IPS DF 4.7 (cell line): Measurements from ENCODE around the gene BCAM.

Source experiments
- DNase-seq: peaks from one replicate; pipeline ENCODE4 v3.0.0-alpha.2; 2013; ENCODE audit warnings: low spot score; ENCODE audit errors: extremely low read depth

BCAM gene

DNA sequence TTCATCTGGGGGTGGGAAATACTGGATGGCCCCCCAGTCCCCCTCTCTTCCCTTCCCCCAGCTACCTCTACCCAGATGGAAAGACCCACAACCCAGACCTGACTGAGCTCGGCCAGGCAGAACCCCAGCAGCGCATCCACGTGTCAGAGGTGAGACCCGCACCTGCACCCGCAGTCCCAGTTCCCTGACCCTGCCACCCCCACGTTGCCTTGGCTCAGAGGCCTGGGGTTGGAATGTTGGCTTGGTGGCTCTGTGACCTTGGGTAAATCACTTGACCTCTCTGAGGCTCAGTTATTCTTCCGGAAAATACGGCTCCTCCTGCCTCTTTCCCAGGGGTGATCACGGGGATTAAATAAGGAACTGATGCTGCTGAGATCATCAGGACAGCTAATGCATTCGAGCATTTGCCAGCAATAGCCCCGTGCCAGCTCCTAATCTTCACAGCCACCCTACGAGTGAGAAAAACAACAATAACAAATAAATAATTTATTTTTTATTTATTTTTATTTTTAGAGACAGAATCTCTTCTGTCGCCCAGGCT, 18.9 kb upstream of the BCAM start:
- DNase-seq, result no peak

DNA sequence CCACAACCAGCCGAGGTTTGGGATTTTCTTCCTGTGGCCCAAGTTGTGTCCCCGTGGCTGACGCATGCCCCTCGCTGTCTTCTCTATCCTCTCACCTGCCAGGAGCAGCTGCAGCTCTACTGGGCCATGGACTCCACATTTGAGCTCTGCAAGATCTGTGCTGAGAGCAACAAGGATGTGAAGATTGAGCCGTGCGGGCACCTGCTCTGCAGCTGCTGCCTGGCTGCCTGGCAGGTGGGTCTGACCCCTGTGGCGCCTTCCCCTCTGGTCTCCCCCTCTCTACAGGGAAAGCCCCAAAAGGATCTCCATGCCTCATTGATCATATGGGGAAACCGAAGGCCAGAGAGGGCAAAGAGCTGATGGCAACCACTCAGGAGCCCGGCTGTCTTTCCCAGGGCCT, 16.6 kb upstream of the BCAM start:
- DNase-seq, result no peak

DNA sequence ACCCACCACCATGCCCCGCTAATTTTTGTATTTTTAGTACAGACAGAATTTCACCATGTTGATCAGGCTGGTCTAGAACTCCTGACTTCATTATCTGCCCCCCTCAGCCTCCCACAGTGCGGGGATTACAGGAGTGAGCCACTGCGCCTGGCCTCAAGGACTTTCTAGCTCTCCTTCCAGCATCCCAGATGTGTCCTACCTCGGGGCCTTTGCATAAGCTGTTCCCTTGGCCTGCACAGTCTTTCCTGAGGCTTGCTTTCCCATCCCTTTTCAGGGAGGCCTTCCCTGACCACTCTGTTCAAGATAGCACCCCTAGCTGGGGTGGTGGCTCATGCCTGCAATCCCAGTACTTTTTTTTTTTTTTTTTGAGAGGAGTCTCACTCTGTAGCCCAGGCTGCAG, 14.3 kb upstream of the BCAM start:
- no peak for DNase-seq

DNA sequence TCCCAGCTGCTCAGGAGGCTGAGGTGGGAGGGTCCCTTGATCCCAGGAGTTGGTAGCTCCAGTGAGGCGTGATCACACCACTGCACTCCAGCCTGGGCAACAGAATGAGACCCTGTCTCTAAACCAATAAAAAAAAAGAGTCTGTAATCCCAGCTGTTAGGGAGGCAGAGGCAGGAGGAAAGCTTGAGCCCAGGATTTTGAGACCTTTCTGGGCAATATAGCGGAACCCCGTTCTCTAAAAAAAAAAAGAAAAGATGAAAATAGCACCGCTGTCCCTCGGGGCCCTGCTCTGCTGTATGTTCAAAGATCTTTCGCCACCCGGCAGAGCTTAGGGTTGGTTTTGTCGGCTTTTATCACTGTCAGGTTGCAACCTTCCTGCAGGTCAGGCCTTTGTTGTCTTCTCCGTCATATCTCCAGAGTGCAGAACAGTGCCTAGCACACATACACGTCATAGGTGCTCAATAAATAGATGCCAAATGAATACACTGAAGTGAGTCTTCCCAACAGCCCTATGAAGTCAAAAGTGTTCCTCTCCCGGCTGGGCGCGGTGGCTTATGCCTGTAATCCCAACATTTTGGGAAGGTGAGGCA, 13.4 kb upstream of the BCAM start:
- no peak for DNase-seq

DNA sequence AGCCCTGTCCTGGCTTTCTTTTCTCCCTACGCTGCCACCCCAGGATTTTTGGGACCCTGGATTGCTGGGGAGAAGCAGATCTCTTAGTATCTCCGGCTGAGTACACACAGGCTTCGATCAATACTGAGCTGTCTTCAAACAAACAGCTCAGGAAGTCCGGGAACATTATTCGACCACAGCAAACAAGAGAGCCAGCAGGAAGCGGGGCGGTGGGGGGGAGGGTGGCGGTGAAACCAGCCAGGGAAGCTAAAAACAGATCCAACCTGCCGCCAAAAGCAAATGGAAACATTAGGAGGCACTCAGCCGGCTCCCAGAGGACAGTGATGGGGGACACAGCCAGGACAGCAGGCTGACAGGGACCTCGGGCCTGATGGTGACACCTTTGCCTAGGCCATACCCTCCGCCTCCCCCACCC, 12.2 kb upstream of the BCAM start:
- no peak for DNase-seq

DNA sequence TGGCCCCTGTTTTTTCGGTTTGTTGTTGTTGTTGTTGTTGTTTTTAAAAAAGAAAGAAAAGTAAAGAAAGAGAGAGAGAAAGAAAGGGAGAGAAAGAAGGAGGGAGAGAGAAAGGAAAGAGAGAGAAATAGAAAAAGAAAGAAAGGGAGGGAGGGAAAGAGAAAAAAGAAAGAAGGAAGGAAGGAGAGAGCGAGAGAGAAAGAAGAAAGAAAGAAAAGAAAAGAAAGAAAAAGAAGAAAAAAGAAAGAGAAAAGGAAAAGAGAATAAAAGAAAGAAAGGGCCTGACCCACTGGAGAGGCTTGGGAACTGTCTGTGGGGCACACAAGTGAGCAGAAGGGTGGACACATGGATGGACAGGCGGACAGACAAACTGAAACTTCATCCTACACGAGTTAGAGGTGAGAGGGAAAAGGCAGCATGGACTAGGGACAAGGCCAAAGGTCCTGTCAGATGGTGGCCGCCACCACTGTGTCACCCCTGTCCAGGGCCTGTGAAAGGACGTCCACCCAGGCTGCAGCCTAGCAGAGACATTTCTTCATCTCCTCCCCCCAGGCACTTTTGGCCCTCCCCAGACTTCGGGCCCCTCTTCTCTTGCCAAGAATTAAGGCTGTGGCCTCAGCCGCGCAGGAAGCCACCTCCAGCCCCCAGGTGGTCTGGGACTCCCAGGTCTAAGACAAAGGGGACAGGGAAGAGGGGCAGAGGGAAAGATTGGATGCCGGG, 9.1 kb upstream of the BCAM start:
- DNase-seq, result no peak

DNA sequence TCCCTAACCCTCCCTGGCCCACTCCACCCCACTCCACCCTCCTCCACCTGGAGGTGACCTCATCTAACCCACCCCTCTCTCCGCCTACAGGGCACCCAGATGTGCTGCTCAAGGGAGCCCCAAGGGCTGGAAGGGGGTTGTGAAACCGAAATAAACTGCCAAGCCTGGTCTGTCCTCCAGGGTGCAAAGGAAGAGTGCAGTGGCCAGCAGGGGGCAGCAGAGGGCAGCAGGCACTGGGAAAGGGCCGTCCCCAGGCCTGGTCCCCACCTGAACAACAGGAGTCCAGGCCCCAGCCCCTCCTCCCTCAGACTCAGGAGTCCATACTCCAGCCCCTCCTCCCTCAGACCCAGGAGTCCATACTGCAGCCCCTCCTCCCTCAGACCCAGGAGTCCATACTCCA, 8.4 kb upstream of the BCAM start:
- no peak for DNase-seq

DNA sequence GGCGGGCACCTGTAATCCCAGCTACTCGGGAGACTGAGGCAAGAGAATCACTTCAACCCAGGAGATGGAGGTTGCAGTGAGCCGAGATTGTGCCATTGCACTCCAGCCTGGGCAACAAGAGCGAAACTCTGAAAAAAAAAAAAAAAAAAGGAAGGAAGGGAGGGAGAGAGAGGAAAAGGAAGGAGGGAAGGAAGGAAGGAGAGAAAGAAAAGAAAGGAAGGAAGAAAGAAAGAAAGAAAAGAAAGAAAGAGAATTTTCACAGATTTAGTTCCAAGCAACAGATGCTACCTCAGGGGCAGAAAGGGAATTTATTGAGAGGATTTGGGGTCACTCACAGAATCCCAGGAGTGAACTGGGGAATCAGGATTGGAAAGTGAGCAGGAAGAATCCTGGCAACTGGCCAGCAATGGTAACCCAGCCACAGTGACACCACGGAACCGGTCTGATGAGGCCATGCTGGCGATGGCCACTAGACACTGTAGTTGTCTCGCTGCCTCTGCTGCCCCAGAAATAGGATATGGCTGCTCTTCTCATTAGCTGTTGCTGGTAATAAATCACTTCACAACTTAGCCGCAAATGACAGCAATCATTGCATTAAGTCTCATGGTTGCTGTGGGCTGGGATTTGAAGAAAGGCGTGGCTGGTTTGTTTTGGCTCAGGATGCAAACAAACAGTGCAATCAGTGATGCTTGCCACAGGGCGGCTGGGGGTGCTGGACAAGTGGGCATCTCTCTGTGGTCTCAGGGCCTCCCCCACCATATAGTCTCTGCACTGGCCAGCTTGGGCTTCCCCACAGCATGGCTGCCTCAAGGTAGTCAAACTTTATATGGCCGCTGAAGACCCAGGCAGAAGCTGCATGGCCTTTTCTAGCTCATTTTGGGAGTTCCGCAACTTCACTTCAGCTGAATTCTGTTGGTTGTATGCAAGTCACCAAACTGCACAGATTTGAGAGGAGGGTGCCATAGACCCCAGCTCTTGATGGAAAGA, 5.2 kb upstream of the BCAM start:
- DNase-seq, result no peak

DNA sequence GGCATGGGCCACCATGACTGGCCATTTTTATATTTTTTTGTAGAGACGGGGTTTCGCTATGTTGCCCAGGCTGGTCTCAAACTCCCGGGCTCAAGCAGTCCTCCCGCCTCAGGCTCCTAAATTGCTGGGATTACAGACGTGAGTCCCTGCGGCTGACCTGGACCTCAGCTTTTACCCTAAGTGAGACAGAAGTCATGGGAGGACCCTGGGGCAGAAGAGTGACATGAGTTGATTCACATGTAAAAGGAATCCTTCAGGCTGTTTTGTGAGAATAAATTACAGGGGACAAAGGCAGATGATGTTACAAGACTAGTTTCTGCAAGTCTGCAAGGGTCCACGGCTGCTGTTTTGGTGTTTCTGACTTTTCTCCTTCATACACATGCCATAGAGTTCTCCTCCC, 2.6 kb upstream of the BCAM start:
- DNase-seq, result no peak

DNA sequence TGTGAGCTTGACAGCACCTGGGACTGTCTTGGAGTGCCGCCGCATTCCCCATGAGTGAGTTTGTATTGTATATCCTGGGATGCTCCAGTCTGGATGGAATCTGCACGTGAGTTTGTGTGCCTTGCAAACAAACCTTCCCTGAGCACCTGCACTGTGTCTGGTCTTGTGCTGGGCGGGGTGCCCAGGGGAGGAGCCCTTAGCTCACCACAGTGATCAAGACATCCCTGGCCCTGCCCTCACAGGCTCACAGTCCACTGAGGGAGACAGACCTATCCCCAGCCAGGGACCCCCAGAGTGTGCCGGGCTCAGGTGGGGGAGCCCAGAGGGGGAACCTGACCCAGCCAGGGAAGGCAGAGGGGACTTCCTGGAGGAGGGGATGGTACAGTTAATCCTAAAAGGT, 1.7 kb upstream of the BCAM start:
- no peak for DNase-seq

DNA sequence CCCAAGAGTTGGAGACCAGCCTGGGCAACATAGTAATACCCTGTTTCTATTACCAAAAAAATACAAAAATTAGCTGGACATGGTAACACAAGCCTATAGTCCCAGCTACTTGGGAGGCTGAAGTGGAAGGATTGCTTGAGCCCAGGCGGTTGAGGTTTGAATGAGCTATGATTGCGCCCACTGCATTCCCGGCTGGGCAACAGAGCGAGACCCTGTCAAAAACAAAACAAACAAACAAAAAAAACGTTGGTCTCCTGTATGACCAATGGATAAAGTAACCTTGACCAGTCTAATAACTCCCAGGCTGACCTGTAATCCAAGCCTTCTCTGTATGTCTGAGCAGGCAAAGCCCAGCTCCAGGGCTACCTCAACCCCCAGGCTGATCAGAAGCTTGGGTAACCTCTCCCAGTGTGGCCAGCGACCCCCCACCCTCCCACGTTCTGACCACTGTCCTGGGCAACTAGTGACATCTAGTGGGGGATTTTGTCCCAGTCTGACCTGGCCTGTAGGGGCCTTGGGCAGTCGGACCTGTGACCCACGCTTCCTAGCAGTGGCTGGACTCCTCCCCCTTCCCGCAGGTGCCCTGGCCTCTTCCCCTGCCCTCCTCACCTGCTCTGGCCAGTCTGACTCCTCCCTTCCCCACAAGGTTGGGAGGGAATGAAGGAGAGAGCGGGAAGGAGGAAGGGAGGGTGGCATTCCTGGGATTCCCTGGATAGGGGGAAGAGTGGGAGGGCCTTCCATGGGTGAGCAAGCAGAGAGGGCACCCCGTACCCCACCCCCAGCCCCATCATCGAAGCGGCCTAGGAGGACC, 1.0 kb upstream of the BCAM start:
- peak; percentile 90 for DNase-seq

DNA sequence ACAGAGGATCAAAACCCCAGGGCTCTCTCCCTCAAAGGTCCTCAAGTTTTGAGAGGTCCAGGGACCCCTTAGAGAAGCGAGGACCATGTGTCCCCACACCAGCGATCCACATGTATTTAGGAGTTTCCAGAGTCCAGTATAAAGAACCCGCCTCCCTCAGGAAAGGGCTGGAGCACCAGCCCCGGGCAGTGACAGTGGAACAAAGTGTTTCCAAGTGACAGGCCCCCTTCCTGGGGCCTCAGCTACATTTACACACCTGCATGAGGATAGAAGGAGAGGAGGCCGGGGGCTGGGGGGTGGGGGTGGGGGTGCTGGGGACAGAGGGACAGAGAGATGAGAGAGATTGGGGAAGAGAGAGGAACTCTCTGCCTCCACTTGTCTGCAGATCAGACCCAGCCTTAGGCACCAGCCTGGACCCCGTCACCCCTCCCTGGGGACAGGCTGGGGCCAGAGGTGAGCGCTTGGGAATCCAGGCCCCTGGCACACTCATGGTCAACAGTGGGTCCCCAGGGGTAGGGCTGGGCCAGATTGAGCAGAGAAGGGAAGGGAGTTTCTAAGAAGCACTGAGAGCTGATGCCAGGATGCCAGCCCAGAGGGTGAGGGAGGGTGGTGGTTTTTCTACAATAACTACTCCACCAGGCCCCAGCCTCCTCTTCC, 802 bp downstream of the BCAM start:
- DNase-seq, result no peak

DNA sequence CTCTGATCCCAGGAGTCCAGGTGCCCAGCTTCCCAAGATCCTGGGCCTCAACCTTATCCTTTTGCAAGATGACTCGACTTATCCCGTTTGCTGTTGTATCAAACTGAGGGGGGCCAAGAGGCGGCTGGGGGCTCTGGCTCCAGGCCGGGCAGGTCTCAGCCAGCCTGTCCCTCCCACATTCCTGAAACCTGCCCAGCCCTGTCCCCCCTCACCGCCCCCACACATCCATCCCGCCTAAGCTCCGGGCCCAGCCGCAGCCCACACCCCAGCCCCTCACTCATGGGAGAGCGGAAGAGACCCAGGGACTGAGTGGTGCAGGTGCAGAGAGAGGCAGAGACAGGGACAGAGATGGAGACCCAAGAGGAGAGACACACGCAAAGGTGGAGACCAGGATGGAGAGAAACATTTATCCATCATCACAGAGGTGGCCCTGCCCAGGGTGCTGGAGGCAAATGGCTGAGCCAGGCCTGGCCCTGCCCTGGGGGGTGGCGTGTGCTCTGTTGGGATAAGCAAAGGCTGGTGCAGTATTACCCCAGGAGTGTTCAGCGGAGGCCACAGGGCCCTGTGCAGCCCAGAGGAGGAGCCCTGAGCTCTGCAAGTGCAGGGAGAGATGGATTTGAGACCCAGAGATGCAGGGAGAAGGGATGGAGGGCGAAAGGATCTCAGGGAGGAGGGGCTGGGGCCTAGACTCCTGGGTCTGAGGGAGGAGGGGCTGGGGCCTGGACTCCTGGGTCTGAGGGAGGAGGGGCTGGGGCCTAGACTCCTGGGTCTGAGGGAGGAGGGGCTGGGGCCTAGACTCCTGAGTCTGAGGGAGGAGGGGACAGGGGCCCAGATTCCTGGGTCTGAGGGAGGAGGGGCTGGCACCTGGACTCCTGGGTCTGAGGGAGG, 1.6 kb downstream of the BCAM start:
- DNase-seq, result no peak

DNA sequence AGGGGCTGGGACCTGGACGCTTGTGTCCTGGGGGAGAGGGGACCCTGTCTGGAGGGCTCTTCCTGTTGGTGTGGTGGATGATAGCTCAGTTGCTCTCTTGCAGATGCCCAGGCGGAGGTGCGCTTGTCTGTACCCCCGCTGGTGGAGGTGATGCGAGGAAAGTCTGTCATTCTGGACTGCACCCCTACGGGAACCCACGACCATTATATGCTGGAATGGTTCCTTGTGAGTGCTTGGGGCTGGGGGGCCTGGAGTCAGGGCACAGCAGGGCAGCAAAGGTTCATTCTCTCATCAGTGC, 2.2 kb downstream of the BCAM start:
- DNase-seq, result no peak

DNA sequence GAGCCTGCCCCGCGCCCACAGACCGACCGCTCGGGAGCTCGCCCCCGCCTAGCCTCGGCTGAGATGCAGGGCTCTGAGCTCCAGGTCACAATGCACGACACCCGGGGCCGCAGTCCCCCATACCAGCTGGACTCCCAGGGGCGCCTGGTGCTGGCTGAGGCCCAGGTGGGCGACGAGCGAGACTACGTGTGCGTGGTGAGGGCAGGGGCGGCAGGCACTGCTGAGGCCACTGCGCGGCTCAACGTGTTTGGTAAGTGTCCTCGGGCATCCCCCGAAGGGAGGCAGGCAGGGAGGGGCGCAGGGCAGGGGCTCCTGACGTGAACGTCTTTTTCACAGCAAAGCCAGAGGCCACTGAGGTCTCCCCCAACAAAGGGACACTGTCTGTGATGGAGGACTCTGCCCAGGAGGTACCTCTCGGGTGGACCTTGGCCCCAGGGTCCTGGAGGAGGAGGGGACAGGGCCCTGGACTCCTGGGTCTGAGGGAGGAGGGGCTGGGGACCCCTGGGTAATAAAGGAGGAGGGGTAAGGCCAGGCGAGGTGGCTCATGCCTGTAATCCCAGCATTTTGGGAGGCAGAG, 3.3 kb downstream of the BCAM start:
- DNase-seq, result no peak

DNA sequence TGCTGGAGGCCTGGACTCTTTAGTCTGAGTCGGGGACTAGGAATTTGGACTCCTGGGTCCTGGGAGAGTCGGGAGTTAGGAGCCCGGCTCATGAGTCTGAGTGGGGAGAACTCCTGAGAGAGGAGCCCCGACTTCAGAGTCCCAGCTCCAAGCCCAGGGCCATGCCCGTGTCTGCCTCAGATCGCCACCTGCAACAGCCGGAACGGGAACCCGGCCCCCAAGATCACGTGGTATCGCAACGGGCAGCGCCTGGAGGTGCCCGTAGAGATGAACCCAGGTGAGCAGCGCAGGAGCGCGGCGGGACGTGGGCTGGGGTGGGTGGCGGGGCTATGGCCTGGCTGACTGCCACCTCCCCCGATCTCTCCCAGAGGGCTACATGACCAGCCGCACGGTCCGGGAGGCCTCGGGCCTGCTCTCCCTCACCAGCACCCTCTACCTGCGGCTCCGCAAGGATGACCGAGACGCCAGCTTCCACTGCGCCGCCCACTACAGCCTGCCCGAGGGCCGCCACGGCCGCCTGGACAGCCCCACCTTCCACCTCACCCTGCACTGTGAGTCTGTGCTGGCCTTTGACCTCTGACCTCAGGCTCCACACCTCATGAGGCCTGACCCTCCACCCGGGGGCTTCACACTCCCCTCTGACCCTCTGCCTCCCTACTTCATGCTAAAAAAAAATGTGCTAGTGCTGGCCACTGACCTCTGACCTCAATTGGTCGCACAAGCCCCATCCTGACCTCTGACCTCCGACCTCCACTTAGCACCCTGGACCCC, 4.4 kb downstream of the BCAM start:
- no peak for DNase-seq

DNA sequence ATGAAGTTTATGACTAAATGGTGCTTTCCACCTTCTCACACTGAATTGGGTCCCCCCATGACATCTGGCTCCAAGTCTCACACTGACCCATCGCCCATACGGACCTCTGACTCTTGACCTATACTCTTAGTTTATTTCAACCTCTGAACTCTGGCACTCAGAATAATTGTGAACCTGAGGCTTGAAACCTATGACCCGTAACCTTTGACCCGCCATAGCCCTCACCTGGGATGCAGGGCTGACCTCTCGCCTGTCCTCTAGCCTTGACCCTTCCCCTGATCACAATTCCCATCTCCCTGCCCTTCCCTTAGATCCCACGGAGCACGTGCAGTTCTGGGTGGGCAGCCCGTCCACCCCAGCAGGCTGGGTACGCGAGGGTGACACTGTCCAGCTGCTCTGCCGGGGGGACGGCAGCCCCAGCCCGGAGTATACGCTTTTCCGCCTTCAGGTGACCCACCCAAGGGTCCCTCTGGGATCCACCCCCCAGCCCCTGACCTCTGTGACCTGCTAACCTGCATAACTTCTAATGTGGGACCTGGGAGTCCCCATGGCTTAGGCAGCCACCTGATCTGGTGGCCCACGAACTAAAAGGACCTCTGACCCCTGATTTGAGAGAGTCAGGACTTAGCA, 5.1 kb downstream of the BCAM start:
- no peak for DNase-seq

DNA sequence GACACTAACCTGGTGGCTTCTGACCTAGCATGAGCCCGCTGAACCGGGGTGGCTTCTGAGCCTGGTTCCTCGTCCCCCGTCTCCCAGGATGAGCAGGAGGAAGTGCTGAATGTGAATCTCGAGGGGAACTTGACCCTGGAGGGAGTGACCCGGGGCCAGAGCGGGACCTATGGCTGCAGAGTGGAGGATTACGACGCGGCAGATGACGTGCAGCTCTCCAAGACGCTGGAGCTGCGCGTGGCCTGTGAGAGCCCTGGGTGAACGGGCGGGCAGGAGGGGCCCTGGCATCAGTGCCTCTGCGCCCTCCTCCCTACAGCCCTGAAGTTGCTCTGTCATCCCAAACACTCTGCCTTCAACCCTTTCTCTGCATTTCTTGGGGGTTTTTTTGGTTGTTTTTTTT, 5.6 kb downstream of the BCAM start:
- DNase-seq, result no peak
